NCI-H128 (cell line): ENCODE data around the gene DTD1.

Source experiments
- DNase-seq: peaks from one replicate; lab custom pipeline; 2025; ENCODE audit not compliant: unreplicated experiment; lab: John Stamatoyannopoulos, UW

The DTD1 gene

DNA sequence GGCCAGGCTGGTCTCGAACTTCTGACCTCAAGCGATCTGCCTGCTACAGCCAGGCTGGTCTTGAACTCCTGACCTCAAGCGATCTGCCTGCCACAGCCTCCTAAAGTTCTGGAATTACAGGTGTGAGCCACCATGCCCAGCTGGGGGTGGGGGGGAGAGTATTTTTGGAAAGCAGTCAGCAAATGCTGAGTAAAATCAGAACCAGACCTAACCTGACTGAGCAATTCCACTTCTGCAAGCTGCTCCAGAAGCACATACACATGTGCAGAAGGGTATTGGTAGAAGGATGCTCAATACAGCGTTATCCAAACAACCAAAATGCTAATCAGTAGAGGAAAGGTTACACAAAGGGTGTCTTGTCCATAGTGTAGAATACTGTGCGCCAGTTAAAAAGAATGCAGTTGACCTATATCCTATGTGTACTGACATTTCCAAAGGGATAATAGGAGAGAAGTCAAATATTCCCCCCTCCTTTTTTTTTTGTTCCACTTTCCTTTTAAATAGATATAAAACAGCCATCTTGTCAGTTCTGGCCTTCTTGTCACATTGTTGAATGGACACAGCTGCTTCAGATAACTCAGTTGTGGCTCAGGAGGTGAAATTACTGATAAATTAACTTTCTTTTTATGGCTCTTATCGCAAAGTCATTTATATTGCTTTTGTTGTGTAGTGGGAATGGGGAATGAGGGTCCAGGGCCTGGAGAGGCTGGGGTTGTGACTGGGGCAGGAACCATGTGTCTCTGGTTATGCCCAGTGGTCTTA lies 74.6 kb downstream of the DTD1 start:
- DNase-seq: no peak

DNA sequence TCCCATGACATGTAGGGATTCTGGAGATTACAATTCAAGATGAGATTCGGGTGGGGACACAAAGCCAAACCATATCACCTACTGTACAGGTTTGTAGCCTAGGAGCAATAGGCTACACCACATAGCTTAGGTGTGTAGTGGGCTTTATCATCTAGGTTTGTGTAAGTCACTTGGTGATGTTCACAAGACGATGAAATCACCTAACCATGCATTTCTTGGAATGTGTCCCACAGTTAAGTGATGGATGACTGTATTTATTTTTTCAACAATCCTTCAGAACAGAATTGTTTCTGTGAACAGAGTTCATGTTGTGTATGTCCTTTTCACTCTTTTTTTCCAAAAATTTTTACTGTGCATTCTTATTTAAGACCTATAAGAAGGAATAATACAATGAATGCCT lies 76.1 kb downstream of the DTD1 start:
- DNase-seq: no peak

- no peak for DNase-seq
These were observed 77.3 kb downstream of the DTD1 start for GRCh38 chr20:18665135-18665534.

DNA sequence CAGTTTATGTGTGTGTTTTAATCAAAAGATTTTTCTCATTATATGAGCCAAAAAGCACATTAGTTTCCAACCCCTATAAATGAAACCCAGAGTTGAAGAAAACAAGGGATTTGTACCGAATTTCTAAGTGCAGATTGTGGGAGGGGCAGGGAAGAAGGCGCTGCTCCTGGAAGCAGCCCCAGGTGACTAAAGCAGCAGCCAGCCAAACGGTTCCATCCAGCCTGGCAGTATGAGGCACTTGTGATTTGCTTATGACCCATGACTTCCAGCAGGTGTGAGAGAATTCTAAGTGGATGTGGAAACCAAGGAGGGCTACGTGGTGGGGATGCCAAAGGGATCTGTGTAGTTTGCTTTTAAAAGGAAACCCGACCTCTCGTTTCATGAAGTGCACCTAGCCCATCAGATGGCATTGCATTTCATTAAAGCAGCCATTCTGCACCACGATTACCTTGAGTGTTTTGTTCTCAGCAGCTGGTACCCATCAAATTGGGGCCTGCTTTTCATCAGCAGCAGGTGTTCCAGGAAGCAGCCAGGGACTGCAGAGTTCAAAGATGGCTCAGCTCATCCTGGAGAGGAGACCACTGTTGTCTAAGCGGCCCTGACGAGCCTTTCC lies 79.1 kb downstream of the DTD1 start:
- DNase-seq: peak; percentile 91

- no peak for DNase-seq
These were observed 81.6 kb downstream of the DTD1 start for GRCh38 chr20:18669241-18670019.

DNA sequence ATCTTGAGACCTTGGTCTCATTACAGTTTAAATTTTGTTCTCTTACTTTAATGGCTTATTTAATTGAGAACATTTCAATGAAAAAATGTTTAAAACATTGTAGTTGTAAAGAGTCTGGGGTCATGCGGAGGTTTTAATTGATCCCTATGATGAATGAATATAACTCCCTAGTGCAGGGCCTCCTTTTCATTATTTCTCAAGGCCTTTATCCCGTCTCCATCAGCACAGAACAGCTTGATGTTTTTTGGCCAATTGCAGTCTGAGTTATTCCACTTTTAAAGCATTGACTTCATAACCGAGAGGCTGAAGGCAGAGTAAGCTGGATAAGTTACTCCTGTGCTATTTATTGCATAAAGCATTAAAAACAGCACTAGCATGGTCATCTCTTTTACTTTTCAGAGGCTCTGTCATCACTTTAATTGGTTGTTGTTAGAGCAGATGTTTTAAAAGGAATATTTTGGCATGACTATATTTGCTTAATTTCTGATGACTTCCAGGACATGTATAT lies 83.4 kb downstream of the DTD1 start:
- no peak for DNase-seq

GRCh38 chr20:18672834-18673233 lies 85.0 kb downstream of the DTD1 start:
- no peak for DNase-seq

DNA sequence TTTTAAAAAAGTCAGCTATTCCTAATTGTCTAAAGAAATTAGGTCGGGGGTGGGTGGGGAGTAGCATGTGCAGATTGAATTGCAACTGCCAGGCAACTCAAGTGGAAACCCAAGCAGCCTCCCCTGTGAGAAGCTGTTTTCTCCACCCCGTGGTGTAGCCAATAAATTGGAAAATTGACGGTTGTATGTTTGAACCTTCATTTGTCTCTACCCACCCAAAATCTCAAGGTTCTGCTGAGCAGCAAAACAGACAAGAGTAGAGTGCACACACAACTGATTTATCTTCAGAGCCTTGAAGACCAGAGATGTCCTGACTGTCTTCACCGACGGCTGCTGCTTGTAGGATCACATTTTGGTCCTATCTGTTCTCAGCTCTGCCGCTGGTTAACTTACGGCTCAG lies 88.5 kb downstream of the DTD1 start:
- peak; percentile 15 for DNase-seq

GRCh38 chr20:18677126-18677525 lies 89.3 kb downstream of the DTD1 start:
- no peak for DNase-seq

GRCh38 chr20:18678549-18679419 lies 90.9 kb downstream of the DTD1 start:
- peak; percentile 35 for DNase-seq

- DNase-seq: no peak
These were observed 96.0 kb downstream of the DTD1 start for GRCh38 chr20:18683839-18684238.

- DNase-seq: no peak
These were observed 96.9 kb downstream of the DTD1 start for GRCh38 chr20:18684775-18685174.

DNA sequence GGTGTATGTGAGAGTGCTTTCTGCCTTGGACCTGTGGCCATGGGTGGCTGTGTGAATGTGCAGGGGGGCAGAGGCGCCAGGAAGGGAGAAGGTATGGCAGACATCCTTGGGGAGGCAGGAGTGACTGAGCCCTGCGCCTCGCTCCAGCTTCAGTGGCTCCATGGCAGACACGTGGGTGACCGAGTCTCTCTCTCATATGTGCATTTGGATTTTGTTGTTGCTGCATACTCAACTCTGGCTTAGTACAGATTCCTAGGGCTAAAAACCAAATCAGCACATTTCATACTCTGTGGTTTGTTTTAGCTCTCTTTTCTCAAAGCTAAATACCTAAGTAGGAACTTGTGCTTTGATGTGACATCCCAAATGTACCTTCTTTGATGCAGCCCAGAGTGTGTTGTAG lies 97.6 kb downstream of the DTD1 start:
- DNase-seq: no peak

GRCh38 chr20:18686696-18687095 lies 98.8 kb downstream of the DTD1 start:
- DNase-seq: no peak

DNA sequence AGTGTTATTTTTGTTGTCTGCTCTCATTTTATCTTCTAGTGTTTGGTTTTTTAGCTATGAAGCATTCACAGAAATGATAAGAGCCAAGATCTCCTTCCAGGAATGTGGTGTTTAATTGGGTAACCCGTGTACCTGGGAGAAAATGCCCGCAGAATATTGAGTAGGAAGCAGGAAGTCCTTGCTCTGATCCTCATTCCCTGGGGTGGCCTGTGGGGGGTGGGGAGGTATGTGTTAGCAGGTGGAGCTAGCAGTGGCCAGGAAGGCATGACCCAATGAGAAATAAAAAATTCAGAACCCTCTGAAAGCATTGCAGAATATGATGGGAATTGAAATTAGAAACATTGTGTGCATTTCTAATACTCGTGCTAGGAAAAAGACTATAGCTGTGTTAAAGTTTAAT lies 100.8 kb downstream of the DTD1 start:
- DNase-seq: no peak

- no peak for DNase-seq
These were observed 101.7 kb downstream of the DTD1 start for GRCh38 chr20:18689557-18689956.

GRCh38 chr20:18692447-18692846 lies 104.6 kb downstream of the DTD1 start:
- DNase-seq: no peak

GRCh38 chr20:18694071-18694470 lies 106.2 kb downstream of the DTD1 start:
- peak; percentile 23 for DNase-seq

DNA sequence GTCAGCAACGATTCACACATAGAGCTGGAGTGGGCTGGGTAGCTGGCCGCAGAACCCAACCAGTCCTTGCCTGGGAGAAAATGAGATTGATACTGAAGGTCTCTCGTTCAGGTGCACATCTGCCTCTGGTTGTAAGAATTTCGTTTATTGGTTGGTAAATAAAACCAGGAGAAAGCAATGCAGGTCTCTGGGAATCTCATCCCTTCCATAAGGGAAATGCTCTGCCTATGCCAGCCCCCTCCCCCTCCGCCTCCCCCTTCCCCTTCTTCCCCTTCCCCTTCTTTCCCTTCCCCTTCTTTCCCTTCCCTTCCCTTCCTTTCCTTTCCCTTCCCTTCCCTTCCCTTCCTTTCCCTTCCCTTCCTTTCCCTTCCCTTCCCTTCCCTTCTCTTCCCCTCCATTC lies 107.3 kb downstream of the DTD1 start:
- DNase-seq: no peak

GRCh38 chr20:18698735-18699380 lies 111.0 kb downstream of the DTD1 start:
- no peak for DNase-seq
